Endodermal cell (in vitro differentiated cells): Measurements from ENCODE around the gene DLG5. TPM values are rescaled to one million over a fixed set of nuclear protein-coding genes. Genes with fewer than 3 reads are reported as not detected.

ENCODE experiments used
- DNase-seq: peaks from one replicate; pipeline ENCODE4 v3.0.0-alpha.2; 2017
- H3K27ac ChIP-seq: 2 replicates; pipeline ENCODE4 v1.5.1; 2013; ENCODE audit warnings: mild to moderate bottlenecking, low read depth, low read length, moderate library complexity
- H3K27me3 ChIP-seq: 2 replicates; pipeline ENCODE4 v1.6.1; 2013; ENCODE audit warnings: mild to moderate bottlenecking, low read length, moderate library complexity; ENCODE audit not compliant: insufficient read depth, control insufficient read depth, poor library complexity, severe bottlenecking
- H3K36me3 ChIP-seq: 2 replicates; pipeline ENCODE4 v1.7.0; 2013; ENCODE audit warnings: mild to moderate bottlenecking, low read length, moderate library complexity; ENCODE audit not compliant: control insufficient read depth, insufficient read depth
- H3K4me1 ChIP-seq: one replicate; pipeline ENCODE4 v1.7.0; 2013; ENCODE audit warnings: low read length; ENCODE audit not compliant: control insufficient read depth, insufficient read depth
- H3K4me3 ChIP-seq: 2 replicates; pipeline ENCODE4 v1.5.1; 2013; ENCODE audit warnings: mild to moderate bottlenecking, low read length, moderate library complexity
- H3K9ac ChIP-seq: 2 replicates; pipeline ENCODE4 v1.6.1; 2013; ENCODE audit warnings: mild to moderate bottlenecking, low read length, moderate library complexity; ENCODE audit not compliant: poor library complexity, severe bottlenecking; ENCODE audit errors: extremely low read depth
- H3K9me3 ChIP-seq: 2 replicates; pipeline ENCODE4 v1.6.1; 2013; ENCODE audit warnings: mild to moderate bottlenecking, low read length, moderate library complexity; ENCODE audit not compliant: control insufficient read depth
- H3K27ac Mint-ChIP-seq: 2 replicates; pipeline ENCODE4 v1.8.0; 2020; ENCODE audit warnings: mixed read lengths
- H3K27me3 Mint-ChIP-seq: 2 replicates; pipeline ENCODE4 v1.8.0; 2021; ENCODE audit warnings: mild to moderate bottlenecking, mixed read lengths; ENCODE audit not compliant: insufficient read depth
- H3K36me3 Mint-ChIP-seq: 2 replicates; pipeline ENCODE4 v1.8.0; 2020; ENCODE audit warnings: low read depth, mixed read lengths
- H3K4me1 Mint-ChIP-seq: 2 replicates; pipeline ENCODE4 v1.8.0; 2020; ENCODE audit warnings: mixed read lengths
- H3K4me3 Mint-ChIP-seq: 2 replicates; pipeline ENCODE4 v1.8.0; 2020; ENCODE audit warnings: mild to moderate bottlenecking, moderate library complexity, mixed read lengths
- H3K9me3 Mint-ChIP-seq: 2 replicates; pipeline ENCODE4 v1.8.0; 2020; ENCODE audit warnings: mild to moderate bottlenecking, mixed read lengths
- WGBS, 2 experiments: methylation state at CpG; one replicate each; pipeline versions ENCODE4 v1.1.5 to v1.1.7; 2013; ENCODE audit warnings: missing lambda C conversion rate in 2 of 2, mixed read lengths in 1 of 2; ENCODE audit not compliant: insufficient coverage in 1 of 2, insufficient read length in 1 of 2; 5-methylcytosine and 5-hydroxymethylcytosine counted together
- total RNA-seq, 2 donors: library from RNA; stranded (reverse); fragmentation: NEBNext Ultra II Directional in 1 of 2; extraction: Animal tissue kit (Norgen Biotek cat#: 25700) in 1 of 2; gene quantifications; 2 replicates in 1 of 2; 3 replicates in 1 of 2; pipeline ENCODE4 v1.2.1, GENCODE V29; 2021
- TF ChIP-seq, protein P1 (sequence below): fragments of 200-600 bp; sonication (generic); conservative IDR thresholded peaks from 2 replicates; pipeline ENCODE4 v1.5.0; 2021; ENCODE audit warnings: antibody characterized with exemption, mild to moderate bottlenecking

The DLG5 gene
- total RNA-seq, 2 donors from 2014 or later = 79.4 to 83.4 TPM

DNA sequence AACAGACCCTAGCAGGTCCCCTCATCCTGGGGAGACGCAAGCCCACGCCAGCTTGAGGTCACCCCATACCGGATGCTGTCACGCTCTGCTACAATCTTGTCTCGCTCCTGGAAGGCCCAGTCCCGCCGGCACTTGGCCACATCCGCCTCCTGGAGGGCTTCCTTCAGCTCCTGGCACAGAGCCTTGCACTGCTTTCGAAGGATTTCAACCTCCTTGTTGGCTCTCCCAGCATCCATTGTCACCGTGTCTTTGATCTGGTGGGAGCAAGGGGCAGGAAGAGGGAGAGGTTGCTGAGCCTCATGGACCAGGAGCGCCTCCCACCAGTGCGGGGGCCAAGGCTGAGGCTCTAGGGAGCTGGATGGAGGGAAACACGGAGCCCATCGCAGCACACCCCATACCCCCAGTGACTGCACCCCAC is 90.9 kb downstream of the DLG5 start:
- Histone ChIP-seq H3K4me3 (no peak overlapping the region), H3K4me1 (peaks cover 4% of the 10 kb centered on the region), H3K27ac (no peak overlapping the region), H3K9me3 (no peaks in the 10 kb centered on the region), H3K27me3 (no peaks in the 10 kb centered on the region), H3K36me3 (peaks cover 51% of the 10 kb centered on the region), H3K9ac (no peak overlapping the region)
- WGBS, 2 experiments = 90 to 91% methylated on average over 9 to 14 of the region's 14 CpGs
- Mint-ChIP-seq H3K4me3 (no peak overlapping the region), H3K9me3 (no peaks in the 10 kb centered on the region), H3K4me1 (peaks cover 8% of the 10 kb centered on the region), H3K27ac (no peak overlapping the region), H3K27me3 (no peaks in the 10 kb centered on the region), H3K36me3 (peaks cover 60% of the 10 kb centered on the region)
- TF ChIP-seq, protein P1, sequence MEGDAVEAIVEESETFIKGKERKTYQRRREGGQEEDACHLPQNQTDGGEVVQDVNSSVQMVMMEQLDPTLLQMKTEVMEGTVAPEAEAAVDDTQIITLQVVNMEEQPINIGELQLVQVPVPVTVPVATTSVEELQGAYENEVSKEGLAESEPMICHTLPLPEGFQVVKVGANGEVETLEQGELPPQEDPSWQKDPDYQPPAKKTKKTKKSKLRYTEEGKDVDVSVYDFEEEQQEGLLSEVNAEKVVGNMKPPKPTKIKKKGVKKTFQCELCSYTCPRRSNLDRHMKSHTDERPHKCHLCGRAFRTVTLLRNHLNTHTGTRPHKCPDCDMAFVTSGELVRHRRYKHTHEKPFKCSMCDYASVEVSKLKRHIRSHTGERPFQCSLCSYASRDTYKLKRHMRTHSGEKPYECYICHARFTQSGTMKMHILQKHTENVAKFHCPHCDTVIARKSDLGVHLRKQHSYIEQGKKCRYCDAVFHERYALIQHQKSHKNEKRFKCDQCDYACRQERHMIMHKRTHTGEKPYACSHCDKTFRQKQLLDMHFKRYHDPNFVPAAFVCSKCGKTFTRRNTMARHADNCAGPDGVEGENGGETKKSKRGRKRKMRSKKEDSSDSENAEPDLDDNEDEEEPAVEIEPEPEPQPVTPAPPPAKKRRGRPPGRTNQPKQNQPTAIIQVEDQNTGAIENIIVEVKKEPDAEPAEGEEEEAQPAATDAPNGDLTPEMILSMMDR = no peak
- no peak for DNase-seq

DNA sequence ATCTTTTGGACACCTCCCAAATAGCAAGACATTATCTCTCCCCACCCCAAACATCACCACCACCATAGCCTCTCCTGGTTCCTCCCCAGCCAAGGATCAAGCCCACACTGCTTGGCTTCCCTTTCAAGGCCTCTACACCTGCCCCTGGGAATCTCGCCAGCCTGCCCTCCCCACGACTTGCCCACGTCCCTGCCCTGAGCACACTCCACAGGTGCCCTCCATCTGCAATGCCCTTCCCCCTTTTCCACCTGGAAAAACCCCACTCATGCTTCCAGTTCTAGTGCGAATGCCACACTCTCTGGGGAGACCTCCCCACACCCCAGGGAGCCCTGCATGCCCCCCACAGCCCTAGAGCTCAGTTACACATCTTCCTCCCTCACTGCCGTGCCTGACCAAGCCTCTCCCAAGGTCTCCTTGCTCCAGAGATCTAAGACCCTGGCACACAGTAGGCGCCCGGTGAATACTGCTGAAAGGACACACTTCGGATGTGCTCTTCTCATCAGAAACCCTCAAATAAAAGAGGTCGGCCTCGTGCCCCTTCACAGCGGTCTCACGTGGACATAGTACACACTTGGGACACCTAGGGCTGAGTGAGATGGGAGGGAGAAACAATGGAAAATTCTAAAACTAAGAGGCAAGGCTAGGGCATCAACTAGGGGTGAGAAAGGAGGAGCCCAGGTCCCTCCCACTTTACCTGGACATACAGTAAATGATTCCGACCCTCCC is 91.4 kb downstream of the DLG5 start:
- no peak overlapping the region for H3K27ac ChIP-seq
- Mint-ChIP-seq H3K27ac (peak overlapping the region; percentile 74), H3K4me1 (peaks cover 8% of the 10 kb centered on the region), H3K4me3 (no peak overlapping the region), H3K9me3 (no peaks in the 10 kb centered on the region), H3K27me3 (no peaks in the 10 kb centered on the region), H3K36me3 (peaks cover 65% of the 10 kb centered on the region)
- H3K4me3 ChIP-seq = no peak overlapping the region
- H3K4me1 ChIP-seq = peaks cover 4% of the 10 kb centered on the region
- no peaks in the 10 kb centered on the region for H3K9me3 ChIP-seq
- 87 to 88% methylated on average over 11 to 13 of the region's 13 CpGs for WGBS, 2 experiments
- H3K36me3 ChIP-seq = peaks cover 55% of the 10 kb centered on the region
- no peaks in the 10 kb centered on the region for H3K27me3 ChIP-seq
- no peak for DNase-seq
- TF ChIP-seq, protein P1 = no peak
- H3K9ac ChIP-seq = no peak overlapping the region

DNA sequence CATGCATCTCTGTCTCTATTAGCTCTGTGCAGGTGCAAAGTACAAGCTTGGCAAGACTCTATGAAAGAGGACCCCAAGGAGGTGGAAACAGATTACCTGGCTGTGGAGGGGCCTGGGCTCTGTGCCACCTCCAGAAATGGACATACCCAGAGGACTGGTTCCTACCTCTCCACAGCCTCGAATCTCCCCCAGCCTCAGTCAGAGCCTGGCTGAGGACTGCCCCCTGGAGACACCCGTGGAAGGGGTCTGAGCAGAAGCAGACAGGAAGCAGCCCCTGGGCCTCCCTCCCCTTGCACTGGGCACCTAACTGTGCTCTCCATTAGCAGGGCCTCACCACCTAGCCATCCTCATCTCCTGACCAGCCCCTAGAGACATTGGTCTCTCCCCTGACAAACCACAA is 92.0 kb downstream of the DLG5 start:
- Histone ChIP-seq H3K9me3 (no peaks in the 10 kb centered on the region), H3K27ac (no peak overlapping the region), H3K4me1 (peaks cover 4% of the 10 kb centered on the region), H3K27me3 (no peaks in the 10 kb centered on the region), H3K4me3 (no peak overlapping the region), H3K9ac (no peak overlapping the region), H3K36me3 (peaks cover 56% of the 10 kb centered on the region)
- H3K4me3 Mint-ChIP-seq = no peak overlapping the region
- TF ChIP-seq, protein P1 = no peak
- no peak for DNase-seq
- H3K27ac Mint-ChIP-seq = peak overlapping the region; percentile 74
- WGBS, 2 experiments = 98 to 100% methylated on average over 2 of the region's 2 CpGs
- H3K27me3 Mint-ChIP-seq = no peaks in the 10 kb centered on the region
- peaks cover 8% of the 10 kb centered on the region for H3K4me1 Mint-ChIP-seq
- H3K36me3 Mint-ChIP-seq = peaks cover 65% of the 10 kb centered on the region
- no peaks in the 10 kb centered on the region for H3K9me3 Mint-ChIP-seq
